ENCODE results near the gene PDIA5. TPM values are rescaled to one million over a fixed set of nuclear protein-coding genes. Genes with fewer than 3 reads are reported as not detected.

PDIA5 gene
- total RNA-seq, 1 experiment from 2014 or later = 28.6 TPM

DNA sequence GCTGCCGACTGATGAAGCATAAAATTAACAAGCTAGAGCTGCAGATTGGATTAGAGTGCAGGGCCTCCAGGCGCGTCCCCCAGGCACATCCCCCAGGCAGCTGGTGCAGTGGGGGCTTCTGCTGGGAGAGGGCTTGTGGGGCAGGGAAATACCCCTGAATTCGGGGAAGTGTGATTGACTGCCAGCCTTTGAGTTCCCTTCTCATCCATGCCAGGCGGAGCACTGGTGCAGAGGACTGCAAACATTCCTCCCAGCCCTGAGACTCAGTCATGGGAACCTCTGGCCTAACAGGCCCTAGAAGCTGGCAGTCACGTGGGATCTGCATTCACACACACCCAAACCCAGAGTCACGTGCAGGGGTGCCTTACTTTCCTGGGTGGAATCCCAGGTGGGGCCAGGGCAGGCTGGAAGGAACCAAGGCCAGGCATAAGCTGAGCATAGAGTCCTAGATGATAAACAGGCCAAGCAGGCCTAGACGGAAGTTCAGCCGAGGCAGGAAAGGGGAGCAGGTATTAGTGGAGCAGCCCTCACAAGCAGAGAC lies 88.7 kb downstream of the PDIA5 start:
- Histone ChIP-seq H3K27me3 (replicated peaks; ENCODE audit: insufficient read depth, low read depth, low read length, poor library complexity) (no peaks in the 10 kb centered on the region), H3K9me3 (ENCODE audit: low read depth, low read length, poor library complexity, severe bottlenecking) (no peaks in the 10 kb centered on the region), H3K36me3 (ENCODE audit: insufficient read depth, low read length, poor library complexity, severe bottlenecking) (peaks cover 18% of the 10 kb centered on the region), H3K27ac (ENCODE audit: low read depth, low read length, poor library complexity, severe bottlenecking) (no peak overlapping the region), H3K4me3 (ENCODE audit: low read depth, low read length, poor library complexity, severe bottlenecking) (no peak overlapping the region), H3K4me1 (ENCODE audit: insufficient read depth, low read length, poor library complexity, severe bottlenecking) (peaks cover 23% of the 10 kb centered on the region)
- ChIA-PET POLR2A (ENCODE audit: low non-redundant PET) (no interaction called here), CTCF (no interaction called here)
- TF ChIP-seq EZH2 (IDR thresholded peaks at IDR 0.05; ENCODE audit: borderline replicate concordance, low read depth, low read length, poor library complexity, severe bottlenecking) = no peak
- no peak for TF ChIP-seq CTCF (conservative IDR thresholded peaks at IDR 0.05; ENCODE audit: low read depth, low read length)
- intact Hi-C loops (cut with micrococcal nuclease; ENCODE audit: unreplicated experiment) = no loop called here
- BruUV-seq (replicated peaks) = no TSS peak
- DNase-seq (ENCODE audit: low spot score) = no peak

DNA sequence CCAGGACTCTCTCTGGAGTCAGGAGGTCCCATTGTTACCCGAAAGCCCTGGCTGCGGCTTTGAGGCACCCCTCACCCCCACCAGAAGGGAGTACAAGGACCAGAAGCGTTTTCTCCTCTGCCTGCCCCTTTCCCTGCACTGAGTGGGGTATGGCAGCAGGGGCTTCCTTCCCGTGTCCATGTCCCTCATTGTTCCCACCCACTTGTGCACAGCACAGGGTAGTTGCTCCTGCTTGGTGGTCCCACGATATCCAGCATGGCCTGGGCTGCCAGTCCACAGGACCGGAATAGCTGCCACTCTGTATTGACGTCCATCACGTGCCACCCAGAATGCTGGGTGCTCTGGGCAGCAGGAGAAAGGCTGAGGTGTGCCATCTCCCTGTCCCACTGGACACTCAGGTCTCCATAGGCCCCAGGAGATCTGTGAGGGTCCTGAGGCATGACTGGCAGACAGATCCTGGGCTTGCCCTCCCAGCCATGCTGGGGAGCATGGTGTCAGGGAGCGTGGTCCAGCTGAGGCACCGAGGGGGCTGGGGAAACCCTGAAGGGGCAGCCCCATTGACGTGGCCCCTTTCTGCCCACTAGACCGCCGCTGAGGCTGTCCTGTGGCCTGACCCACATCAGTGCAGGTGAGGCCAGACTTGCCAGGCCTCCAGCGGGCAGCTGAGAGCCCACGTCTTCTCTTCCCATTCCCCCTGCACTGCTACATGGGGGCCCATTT lies 89.6 kb downstream of the PDIA5 start:
- TF ChIP-seq EZH2 (IDR thresholded peaks at IDR 0.05; ENCODE audit: borderline replicate concordance, low read depth, low read length, poor library complexity, severe bottlenecking) (no peak), CTCF (conservative IDR thresholded peaks at IDR 0.05; ENCODE audit: low read depth, low read length) (no peak)
- peaks cover 23% of the 10 kb centered on the region for H3K4me1 ChIP-seq (ENCODE audit: insufficient read depth, low read length, poor library complexity, severe bottlenecking)
- H3K4me3 ChIP-seq (ENCODE audit: low read depth, low read length, poor library complexity, severe bottlenecking) = no peak overlapping the region
- H3K27me3 ChIP-seq (replicated peaks; ENCODE audit: insufficient read depth, low read depth, low read length, poor library complexity) = no peaks in the 10 kb centered on the region
- BruUV-seq (replicated peaks) = no TSS peak
- DNase-seq (ENCODE audit: low spot score) = no peak
- ChIA-PET CTCF (interaction anchor here (0.5 kb wide), 1 partner anchor 104 kb away, joined by 3 read pairs; no protein-coding TSS in a partner anchor), POLR2A (ENCODE audit: low non-redundant PET) (no interaction called here)
- peaks cover 12% of the 10 kb centered on the region for H3K36me3 ChIP-seq (ENCODE audit: insufficient read depth, low read length, poor library complexity, severe bottlenecking)
- no peaks in the 10 kb centered on the region for H3K9me3 ChIP-seq (ENCODE audit: low read depth, low read length, poor library complexity, severe bottlenecking)
- intact Hi-C loops (cut with micrococcal nuclease; ENCODE audit: unreplicated experiment) = no loop called here
- no peak overlapping the region for H3K27ac ChIP-seq (ENCODE audit: low read depth, low read length, poor library complexity, severe bottlenecking)

GRCh38 chr3:123157209-123157597 lies 90.4 kb downstream of the PDIA5 start:
- Histone ChIP-seq H3K9me3 (ENCODE audit: low read depth, low read length, poor library complexity, severe bottlenecking) (no peaks in the 10 kb centered on the region), H3K27me3 (replicated peaks; ENCODE audit: insufficient read depth, low read depth, low read length, poor library complexity) (no peaks in the 10 kb centered on the region), H3K27ac (ENCODE audit: low read depth, low read length, poor library complexity, severe bottlenecking) (no peak overlapping the region), H3K4me3 (ENCODE audit: low read depth, low read length, poor library complexity, severe bottlenecking) (no peak overlapping the region), H3K36me3 (ENCODE audit: insufficient read depth, low read length, poor library complexity, severe bottlenecking) (peaks cover 12% of the 10 kb centered on the region), H3K4me1 (ENCODE audit: insufficient read depth, low read length, poor library complexity, severe bottlenecking) (peaks cover 23% of the 10 kb centered on the region)
- no peak for TF ChIP-seq EZH2 (IDR thresholded peaks at IDR 0.05; ENCODE audit: borderline replicate concordance, low read depth, low read length, poor library complexity, severe bottlenecking)
- TF ChIP-seq CTCF (conservative IDR thresholded peaks at IDR 0.05; ENCODE audit: low read depth, low read length) = no peak
- POLR2A ChIA-PET (ENCODE audit: low non-redundant PET) = no interaction called here
- intact Hi-C loops (cut with micrococcal nuclease; ENCODE audit: unreplicated experiment) = no loop called here
- BruUV-seq (replicated peaks) = no TSS peak
- CTCF ChIA-PET = interaction anchor here (0.5 kb wide), 1 partner anchor 104 kb away, joined by 3 read pairs; no protein-coding TSS in a partner anchor
- no peak for DNase-seq (ENCODE audit: low spot score)

All from A673 (cell line).